HG03097 (cell line): ENCODE data around the gene KIAA1328.

Experiments used
- ATAC-seq: cut with Tn5 transposase; IDR thresholded peaks from one replicate; pipeline ENCODE4 v1.9.1; 2021; ENCODE audit not compliant: unreplicated experiment, low FRiP score

The KIAA1328 gene

GRCh38 chr18:36942264-36942663, 113.3 kb downstream of the KIAA1328 start:
- no peak for ATAC-seq

- ATAC-seq: no peak
Observed at GRCh38 chr18:36947820-36948348, 119.0 kb downstream of the KIAA1328 start.

GRCh38 chr18:36950282-36950681, 121.4 kb downstream of the KIAA1328 start:
- no peak for ATAC-seq

- no peak for ATAC-seq
Observed at GRCh38 chr18:36950960-36951359, 122.0 kb downstream of the KIAA1328 start.

- no peak for ATAC-seq
Observed at GRCh38 chr18:36953047-36953446, 124.1 kb downstream of the KIAA1328 start.

GRCh38 chr18:36960038-36960437, 131.1 kb downstream of the KIAA1328 start:
- ATAC-seq: no peak

- no peak for ATAC-seq
Observed at GRCh38 chr18:36963464-36963863, 134.5 kb downstream of the KIAA1328 start.

- no peak for ATAC-seq
Observed at GRCh38 chr18:36974686-36975085, 145.8 kb downstream of the KIAA1328 start.

- ATAC-seq: no peak
Observed at GRCh38 chr18:36977121-36977520, 148.2 kb downstream of the KIAA1328 start.

- ATAC-seq: peak; percentile 75
Observed at GRCh38 chr18:36993068-36993467, 164.1 kb downstream of the KIAA1328 start.

GRCh38 chr18:37006742-37007141, 177.8 kb downstream of the KIAA1328 start:
- peak; percentile 88 for ATAC-seq

GRCh38 chr18:37012452-37012851, 183.5 kb downstream of the KIAA1328 start:
- ATAC-seq: no peak

GRCh38 chr18:37019157-37019827, 190.4 kb downstream of the KIAA1328 start:
- no peak for ATAC-seq

GRCh38 chr18:37033419-37033818, 204.5 kb downstream of the KIAA1328 start:
- no peak for ATAC-seq

GRCh38 chr18:37042381-37042780, 213.5 kb downstream of the KIAA1328 start:
- ATAC-seq: no peak

GRCh38 chr18:37055137-37055802, 226.3 kb downstream of the KIAA1328 start:
- ATAC-seq: no peak

GRCh38 chr18:37064187-37064586, 235.3 kb downstream of the KIAA1328 start:
- no peak for ATAC-seq

GRCh38 chr18:37065254-37065653, 236.3 kb downstream of the KIAA1328 start:
- ATAC-seq: no peak

- ATAC-seq: no peak
Observed at GRCh38 chr18:37084912-37085311, 256.0 kb downstream of the KIAA1328 start.

GRCh38 chr18:37085362-37085761, 256.4 kb downstream of the KIAA1328 start:
- no peak for ATAC-seq

- no peak for ATAC-seq
Observed at GRCh38 chr18:37107748-37108522, 279.0 kb downstream of the KIAA1328 start.
